SK-N-SH (cell line): ENCODE results near the gene TPCN2. TPM values are rescaled to one million over a fixed set of nuclear protein-coding genes. Genes with fewer than 3 reads are reported as not detected.

ENCODE experiments used
- CTCF ChIA-PET: fragments of 300-600, 350-600 bp; formaldehyde crosslinking; extraction: SDS; loops from one replicate; lab custom pipeline; 2021; lab: Yijun Ruan, JAX
- POLR2A ChIA-PET: fragments of 350-600 bp; sonication (Branson Sonifier 250); formaldehyde crosslinking; extraction: SDS; loops from one replicate; lab custom pipeline; 2020; ENCODE audit warnings: antibody characterized with exemption, inconsistent platforms; lab: Yijun Ruan, JAX
- DNase-seq: peaks from one replicate; pipeline ENCODE4 v3.0.0; 2012
- H2AFZ ChIP-seq: fragments of 200-600 bp; sonication (generic); 2 replicates; pipeline ENCODE4 v1.8.1; 2016; ENCODE audit warnings: antibody characterized with exemption, mild to moderate bottlenecking, low read depth
- H3F3A ChIP-seq: fragments of 200-600 bp; sonication (generic); replicated peaks from 2 replicates; pipeline ENCODE3; 2016; ENCODE audit warnings: antibody characterized with exemption, mild to moderate bottlenecking; ENCODE audit not compliant: insufficient read depth
- H3K27ac ChIP-seq, 2 experiments: fragments of 200-500 bp in 1 of 2; fragments of 200-600 bp in 1 of 2; sonication (Bioruptor generic) in 1 of 2; sonication (generic), shearing (Covaris generic) in 1 of 2; 2 replicates each; pipeline versions ENCODE4 v1.5.1 to v1.6.1; 2014 to 2016; ENCODE audit warnings: low read depth in 2 of 2, inconsistent platforms in 1 of 2, low read length in 1 of 2, mild to moderate bottlenecking in 1 of 2, mixed read lengths in 1 of 2
- H3K27me3 ChIP-seq: fragments of 200-600 bp; sonication (generic), shearing (Covaris generic); 2 replicates; pipeline ENCODE4 v1.6.1; 2016; ENCODE audit warnings: mixed run types; ENCODE audit not compliant: insufficient read depth
- H3K36me3 ChIP-seq, 2 experiments: fragments of 200-500 bp in 1 of 2; fragments of 200-600 bp in 1 of 2; sonication (Bioruptor generic) in 1 of 2; sonication (generic) in 1 of 2; replicated peaks in 1 of 2; 2 replicates each; pipeline versions ENCODE3 to v1.5.1; 2014 to 2016; ENCODE audit warnings: low read length in 1 of 2, mild to moderate bottlenecking in 1 of 2; ENCODE audit not compliant: insufficient read depth in 2 of 2, control insufficient read depth in 1 of 2
- H3K4me1 ChIP-seq, 2 experiments: fragments of 200-500 bp in 1 of 2; fragments of 200-600 bp in 1 of 2; sonication (Bioruptor generic) in 1 of 2; sonication (generic), shearing (Covaris generic) in 1 of 2; 2 replicates each; pipeline versions ENCODE4 v1.5.1 to v1.6.1; 2014 to 2016; ENCODE audit warnings: low read depth in 1 of 2, low read length in 1 of 2, mixed run types in 1 of 2; ENCODE audit not compliant: insufficient read depth in 2 of 2, control insufficient read depth in 1 of 2
- H3K4me2 ChIP-seq: fragments of 200-600 bp; sonication (generic), shearing (Covaris generic); 2 replicates; pipeline ENCODE4 v1.6.1; 2017; ENCODE audit warnings: mixed run types
- H3K4me3 ChIP-seq, 2 experiments: fragments of 200-500 bp in 1 of 2; fragments of 200-600 bp in 1 of 2; sonication (Bioruptor generic) in 1 of 2; sonication (generic), shearing (Covaris generic) in 1 of 2; 2 replicates each; pipeline versions ENCODE4 v1.5.1 to v1.8.1; 2014 to 2016; ENCODE audit warnings: low read depth in 2 of 2, inconsistent platforms in 1 of 2, low read length in 1 of 2, mild to moderate bottlenecking in 1 of 2, mixed read lengths in 1 of 2, moderate library complexity in 1 of 2
- H3K79me2 ChIP-seq: fragments of 200-600 bp; sonication (generic); 2 replicates; pipeline ENCODE4 v1.8.1; 2017; ENCODE audit warnings: mild to moderate bottlenecking; ENCODE audit not compliant: insufficient read depth
- H3K9ac ChIP-seq: fragments of 200-600 bp; sonication (generic); 2 replicates; pipeline ENCODE4 v1.6.1; 2017; ENCODE audit warnings: mixed run types
- H3K9me2 ChIP-seq: fragments of 200-600 bp; sonication (generic); 2 replicates; pipeline ENCODE4 v1.6.1; 2017; ENCODE audit warnings: mixed run types
- H3K9me3 ChIP-seq: fragments of 200-600 bp; sonication (generic); 2 replicates; pipeline ENCODE4 v1.6.1; 2017; ENCODE audit warnings: mixed run types, mild to moderate bottlenecking, moderate library complexity
- H4K20me1 ChIP-seq: fragments of 200-600 bp; sonication (generic); 2 replicates; pipeline ENCODE4 v1.6.1; 2017; ENCODE audit warnings: mild to moderate bottlenecking, mixed run types; ENCODE audit not compliant: insufficient read depth
- EP300 ChIP-seq, 2 experiments: IDR thresholded peaks; 2 replicates each; pipeline versions ENCODE4 v1.4.0 to v1.6.1; 2012; ENCODE audit warnings: borderline replicate concordance in 1 of 2, low read depth in 1 of 2, low read length in 1 of 2
- EZH2phosphoT487 ChIP-seq: fragments of 200-600 bp; sonication (generic); IDR thresholded peaks from 2 replicates; pipeline ENCODE4 v1.6.1; 2017; ENCODE audit warnings: low read depth, mixed run types, mild to moderate bottlenecking, antibody characterized with exemption, moderate library complexity, borderline replicate concordance
- FOSL2 ChIP-seq: IDR thresholded peaks from 2 replicates; pipeline ENCODE4 v1.4.0; 2012; ENCODE audit warnings: low read depth, mild to moderate bottlenecking, moderate library complexity, borderline replicate concordance
- GABPA ChIP-seq: IDR thresholded peaks from 2 replicates; pipeline ENCODE4 v1.4.0; 2012; ENCODE audit warnings: low read depth, mild to moderate bottlenecking
- IRF3 ChIP-seq: fragments of 150-350 bp; IDR thresholded peaks from 2 replicates; pipeline ENCODE4 v1.6.1; 2016; ENCODE audit warnings: mild to moderate bottlenecking, low read depth, low read length
- MXI1 ChIP-seq: IDR thresholded peaks from 2 replicates; pipeline ENCODE4 v1.6.1; 2012; ENCODE audit warnings: mild to moderate bottlenecking, low read depth, low read length, improper control_type of control experiment
- REST ChIP-seq: IDR thresholded peaks from 2 replicates; pipeline ENCODE4 v1.6.1; 2012; ENCODE audit warnings: mild to moderate bottlenecking, low read depth, low read length, moderate library complexity
- RFX5 ChIP-seq: IDR thresholded peaks from 2 replicates; pipeline ENCODE4 v1.6.1; 2012; ENCODE audit warnings: mild to moderate bottlenecking, improper control_type of control experiment, low read length
- SMC3 ChIP-seq: IDR thresholded peaks from 2 replicates; pipeline ENCODE4 v1.6.1; 2012; ENCODE audit warnings: low read depth, low read length, improper control_type of control experiment
- TCF12 ChIP-seq: IDR thresholded peaks from 2 replicates; pipeline ENCODE4 v1.4.0; 2012
- TEAD4 ChIP-seq: IDR thresholded peaks from 2 replicates; pipeline ENCODE4 v1.4.0; 2012; ENCODE audit warnings: mild to moderate bottlenecking, borderline replicate concordance; ENCODE audit not compliant: insufficient read depth
- YY1 ChIP-seq: IDR thresholded peaks from 2 replicates; pipeline ENCODE4 v1.4.0; 2012; ENCODE audit warnings: low read depth, mild to moderate bottlenecking
- WGBS: methylation state at CpG from one replicate; pipeline ENCODE4 v1.1.6; 2017; ENCODE audit warnings: low lambda C conversion rate; 5-methylcytosine and 5-hydroxymethylcytosine counted together
- polyA plus RNA-seq, 3 experiments: library from polyadenylated mRNA; depleted of rRNA; stranded (reverse); fragments of >200 nt; gene quantifications; 2 replicates each; pipeline ENCODE4 v1.2.3, GENCODE V29; 2012
- TF ChIP-seq, protein P1 (sequence below): fragments of 200-600 bp; sonication (generic); IDR thresholded peaks from 2 replicates; pipeline ENCODE4 v1.6.1; 2017; ENCODE audit warnings: antibody characterized with exemption, mild to moderate bottlenecking, moderate library complexity
- TF ChIP-seq, protein P2 (sequence below): IDR thresholded peaks from 2 replicates; pipeline ENCODE4 v1.4.0; 2012; ENCODE audit warnings: low read depth
- TF ChIP-seq, protein P3 (sequence below): IDR thresholded peaks from 2 replicates; pipeline ENCODE4 v1.4.0; 2012; ENCODE audit warnings: low read depth, borderline replicate concordance

TPCN2 gene
- polyA plus RNA-seq, 1 of the 3 experiments (the other 2 are of a cell fraction): 8.7 TPM

DNA sequence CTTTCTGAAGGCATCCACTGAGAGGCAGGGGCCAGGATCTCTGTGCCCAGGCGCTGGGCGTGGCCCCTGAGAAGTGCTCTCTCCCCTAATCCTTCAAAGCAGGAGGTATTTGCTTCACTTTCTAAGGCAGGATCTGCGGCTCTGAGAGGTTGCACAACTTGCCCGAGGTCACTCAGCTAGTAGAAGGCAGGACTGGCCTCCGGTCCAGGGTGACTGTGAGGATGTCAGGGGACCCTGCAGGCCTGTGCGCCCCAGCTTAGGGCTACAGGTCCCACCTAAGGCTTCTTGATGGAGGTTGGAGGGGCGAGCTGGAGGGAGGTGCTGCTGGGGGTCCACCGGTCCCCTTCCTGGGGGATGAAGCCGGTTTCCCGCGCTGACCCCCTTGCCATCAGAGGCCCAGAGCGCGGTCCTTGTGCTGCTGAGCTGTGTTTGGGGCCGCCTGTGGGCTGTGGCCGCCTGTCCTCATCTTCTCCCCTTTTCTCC, 108.0 kb downstream of the TPCN2 start:
- Histone ChIP-seq H3K27me3 (no peaks in the 10 kb centered on the region), H3K4me3 (no peak overlapping the region), H2AFZ (peak overlapping the region; percentile 84; the same call in 1 of the 2 replicates), H3K36me3 (no peaks in the 10 kb centered on the region), H3K9ac (peak overlapping the region; percentile 46; the same call in 1 of the 2 replicates), H3K9me3 (no peaks in the 10 kb centered on the region), H4K20me1 (no peaks in the 10 kb centered on the region), H3K4me1 (peaks cover 11 to 36% of the 10 kb centered on the region in 2 experiments; a peak in 2 of 4 replicates), H3K4me2 (peak overlapping the region; percentile 57), H3K27ac (peak overlapping the region; percentile 47 to 98; a peak in 3 of 4 replicates), H3F3A (no peaks in the 10 kb centered on the region), H3K9me2 (no peaks in the 10 kb centered on the region), H3K79me2 (no peaks in the 10 kb centered on the region)
- TF ChIP-seq TCF12 (no peak), EP300 (IDR thresholded peaks at IDR 0.05; ENCODE audit: borderline replicate concordance in 1 of 2, low read depth in 1 of 2, low read length in 1 of 2) (no peak), IRF3 (no peak), REST (no peak), RFX5 (no peak), TEAD4 (no peak), MXI1 (no peak), EZH2phosphoT487 (no peak), GABPA (no peak), SMC3 (no peak), YY1 (no peak), FOSL2 (no peak)
- TF ChIP-seq, protein P1, sequence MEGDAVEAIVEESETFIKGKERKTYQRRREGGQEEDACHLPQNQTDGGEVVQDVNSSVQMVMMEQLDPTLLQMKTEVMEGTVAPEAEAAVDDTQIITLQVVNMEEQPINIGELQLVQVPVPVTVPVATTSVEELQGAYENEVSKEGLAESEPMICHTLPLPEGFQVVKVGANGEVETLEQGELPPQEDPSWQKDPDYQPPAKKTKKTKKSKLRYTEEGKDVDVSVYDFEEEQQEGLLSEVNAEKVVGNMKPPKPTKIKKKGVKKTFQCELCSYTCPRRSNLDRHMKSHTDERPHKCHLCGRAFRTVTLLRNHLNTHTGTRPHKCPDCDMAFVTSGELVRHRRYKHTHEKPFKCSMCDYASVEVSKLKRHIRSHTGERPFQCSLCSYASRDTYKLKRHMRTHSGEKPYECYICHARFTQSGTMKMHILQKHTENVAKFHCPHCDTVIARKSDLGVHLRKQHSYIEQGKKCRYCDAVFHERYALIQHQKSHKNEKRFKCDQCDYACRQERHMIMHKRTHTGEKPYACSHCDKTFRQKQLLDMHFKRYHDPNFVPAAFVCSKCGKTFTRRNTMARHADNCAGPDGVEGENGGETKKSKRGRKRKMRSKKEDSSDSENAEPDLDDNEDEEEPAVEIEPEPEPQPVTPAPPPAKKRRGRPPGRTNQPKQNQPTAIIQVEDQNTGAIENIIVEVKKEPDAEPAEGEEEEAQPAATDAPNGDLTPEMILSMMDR: no peak
- TF ChIP-seq, protein P2, sequence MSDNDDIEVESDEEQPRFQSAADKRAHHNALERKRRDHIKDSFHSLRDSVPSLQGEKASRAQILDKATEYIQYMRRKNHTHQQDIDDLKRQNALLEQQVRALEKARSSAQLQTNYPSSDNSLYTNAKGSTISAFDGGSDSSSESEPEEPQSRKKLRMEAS: no peak
- TF ChIP-seq, protein P3, sequence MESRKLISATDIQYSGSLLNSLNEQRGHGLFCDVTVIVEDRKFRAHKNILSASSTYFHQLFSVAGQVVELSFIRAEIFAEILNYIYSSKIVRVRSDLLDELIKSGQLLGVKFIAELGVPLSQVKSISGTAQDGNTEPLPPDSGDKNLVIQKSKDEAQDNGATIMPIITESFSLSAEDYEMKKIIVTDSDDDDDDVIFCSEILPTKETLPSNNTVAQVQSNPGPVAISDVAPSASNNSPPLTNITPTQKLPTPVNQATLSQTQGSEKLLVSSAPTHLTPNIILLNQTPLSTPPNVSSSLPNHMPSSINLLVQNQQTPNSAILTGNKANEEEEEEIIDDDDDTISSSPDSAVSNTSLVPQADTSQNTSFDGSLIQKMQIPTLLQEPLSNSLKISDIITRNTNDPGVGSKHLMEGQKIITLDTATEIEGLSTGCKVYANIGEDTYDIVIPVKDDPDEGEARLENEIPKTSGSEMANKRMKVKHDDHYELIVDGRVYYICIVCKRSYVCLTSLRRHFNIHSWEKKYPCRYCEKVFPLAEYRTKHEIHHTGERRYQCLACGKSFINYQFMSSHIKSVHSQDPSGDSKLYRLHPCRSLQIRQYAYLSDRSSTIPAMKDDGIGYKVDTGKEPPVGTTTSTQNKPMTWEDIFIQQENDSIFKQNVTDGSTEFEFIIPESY: no peak
- ChIA-PET POLR2A (interaction anchor here (0.8 to 2.0 kb wide), 4 partner anchors 27 to 488 kb away, joined by 3 to 8 read pairs (median 4); no protein-coding TSS in a partner anchor), CTCF (interaction anchor here (1.0 to 4.8 kb wide), 7 partner anchors 14 to 486 kb away, joined by 3 to 29 read pairs (median 6); partner anchors contain the start of gene CCND1)
- WGBS: 73% methylated on average over 7 of the region's 15 CpGs
- DNase-seq: no peak
